ENCODE data around the gene OLFML1. TPM values are rescaled to one million over a fixed set of nuclear protein-coding genes. Genes with fewer than 3 reads are reported as not detected.

The OLFML1 gene
- total RNA-seq, 1 donor from 2014 or later: not detected

DNA sequence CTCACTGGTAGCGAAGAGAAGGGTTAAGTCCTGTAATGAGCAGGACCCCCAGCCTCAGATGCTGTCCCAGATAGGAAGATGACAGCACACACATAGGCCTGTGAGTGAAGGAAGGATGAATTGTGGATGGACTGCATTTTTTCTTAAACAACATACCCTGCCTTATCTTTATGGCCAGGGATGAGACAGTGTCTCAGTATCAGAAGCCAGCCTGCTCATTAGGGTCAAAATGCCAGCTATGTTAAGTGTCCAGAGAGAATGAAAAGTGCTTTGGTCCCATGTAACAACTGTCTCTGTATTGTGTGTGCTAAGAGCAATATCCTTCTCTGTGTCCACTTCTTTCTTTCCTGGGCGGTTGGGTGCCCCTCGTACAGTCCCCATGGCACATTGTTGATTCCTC lies 58.7 kb downstream of the OLFML1 start:
- TF ChIP-seq, protein P1, sequence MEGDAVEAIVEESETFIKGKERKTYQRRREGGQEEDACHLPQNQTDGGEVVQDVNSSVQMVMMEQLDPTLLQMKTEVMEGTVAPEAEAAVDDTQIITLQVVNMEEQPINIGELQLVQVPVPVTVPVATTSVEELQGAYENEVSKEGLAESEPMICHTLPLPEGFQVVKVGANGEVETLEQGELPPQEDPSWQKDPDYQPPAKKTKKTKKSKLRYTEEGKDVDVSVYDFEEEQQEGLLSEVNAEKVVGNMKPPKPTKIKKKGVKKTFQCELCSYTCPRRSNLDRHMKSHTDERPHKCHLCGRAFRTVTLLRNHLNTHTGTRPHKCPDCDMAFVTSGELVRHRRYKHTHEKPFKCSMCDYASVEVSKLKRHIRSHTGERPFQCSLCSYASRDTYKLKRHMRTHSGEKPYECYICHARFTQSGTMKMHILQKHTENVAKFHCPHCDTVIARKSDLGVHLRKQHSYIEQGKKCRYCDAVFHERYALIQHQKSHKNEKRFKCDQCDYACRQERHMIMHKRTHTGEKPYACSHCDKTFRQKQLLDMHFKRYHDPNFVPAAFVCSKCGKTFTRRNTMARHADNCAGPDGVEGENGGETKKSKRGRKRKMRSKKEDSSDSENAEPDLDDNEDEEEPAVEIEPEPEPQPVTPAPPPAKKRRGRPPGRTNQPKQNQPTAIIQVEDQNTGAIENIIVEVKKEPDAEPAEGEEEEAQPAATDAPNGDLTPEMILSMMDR (IDR thresholded peaks at IDR 0.05; ENCODE audit: partially characterized antibody, unreplicated experiment): no peak
- DNase-seq: no peak
- Mint-ChIP-seq H3K27ac (ENCODE audit: unreplicated experiment) (no peak overlapping the region), H3K27me3 (ENCODE audit: unreplicated experiment) (peaks cover 2% of the 10 kb centered on the region), H3K9me3 (ENCODE audit: unreplicated experiment) (peaks cover 2% of the 10 kb centered on the region), H3K4me3 (ENCODE audit: unreplicated experiment) (no peak overlapping the region), H3K4me1 (ENCODE audit: low read depth, unreplicated experiment) (no peaks in the 10 kb centered on the region), H3K36me3 (ENCODE audit: unreplicated experiment) (no peaks in the 10 kb centered on the region)

DNA sequence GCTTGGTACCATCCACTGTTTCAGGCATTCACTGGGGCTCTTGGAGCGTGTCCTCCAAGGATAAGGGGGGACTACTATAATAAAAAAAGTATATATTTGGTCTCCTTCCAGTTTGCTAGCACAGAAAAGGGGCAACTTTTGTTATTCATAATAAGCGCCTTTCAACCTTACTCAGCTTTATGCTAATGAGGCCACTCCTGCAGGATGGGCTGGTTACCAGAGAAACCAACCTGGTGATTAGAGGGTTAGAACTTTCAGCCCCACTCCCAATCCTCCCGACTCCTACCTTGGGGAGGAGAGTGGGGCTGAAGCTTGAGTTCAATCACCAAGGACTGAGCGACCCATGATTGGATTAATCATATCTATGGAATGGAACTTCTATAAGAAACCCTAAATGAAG lies 60.3 kb downstream of the OLFML1 start:
- no peaks in the 10 kb centered on the region for H3K4me1 Mint-ChIP-seq (ENCODE audit: low read depth, unreplicated experiment)
- TF ChIP-seq, protein P1 (IDR thresholded peaks at IDR 0.05; ENCODE audit: partially characterized antibody, unreplicated experiment): no peak
- H3K9me3 Mint-ChIP-seq (ENCODE audit: unreplicated experiment): peaks cover 2% of the 10 kb centered on the region
- no peak for DNase-seq
- no peaks in the 10 kb centered on the region for H3K36me3 Mint-ChIP-seq (ENCODE audit: unreplicated experiment)
- no peak overlapping the region for H3K4me3 Mint-ChIP-seq (ENCODE audit: unreplicated experiment)
- no peak overlapping the region for H3K27ac Mint-ChIP-seq (ENCODE audit: unreplicated experiment)
- H3K27me3 Mint-ChIP-seq (ENCODE audit: unreplicated experiment): no peaks in the 10 kb centered on the region

GRCh38 chr11:7546324-7546791 lies 61.1 kb downstream of the OLFML1 start:
- Mint-ChIP-seq H3K4me1 (ENCODE audit: low read depth, unreplicated experiment) (no peaks in the 10 kb centered on the region), H3K36me3 (ENCODE audit: unreplicated experiment) (no peaks in the 10 kb centered on the region), H3K27ac (ENCODE audit: unreplicated experiment) (no peak overlapping the region), H3K4me3 (ENCODE audit: unreplicated experiment) (no peak overlapping the region), H3K9me3 (ENCODE audit: unreplicated experiment) (peaks cover 2% of the 10 kb centered on the region), H3K27me3 (ENCODE audit: unreplicated experiment) (no peaks in the 10 kb centered on the region)
- DNase-seq: no peak
- TF ChIP-seq, protein P1 (IDR thresholded peaks at IDR 0.05; ENCODE audit: partially characterized antibody, unreplicated experiment): no peak

DNA sequence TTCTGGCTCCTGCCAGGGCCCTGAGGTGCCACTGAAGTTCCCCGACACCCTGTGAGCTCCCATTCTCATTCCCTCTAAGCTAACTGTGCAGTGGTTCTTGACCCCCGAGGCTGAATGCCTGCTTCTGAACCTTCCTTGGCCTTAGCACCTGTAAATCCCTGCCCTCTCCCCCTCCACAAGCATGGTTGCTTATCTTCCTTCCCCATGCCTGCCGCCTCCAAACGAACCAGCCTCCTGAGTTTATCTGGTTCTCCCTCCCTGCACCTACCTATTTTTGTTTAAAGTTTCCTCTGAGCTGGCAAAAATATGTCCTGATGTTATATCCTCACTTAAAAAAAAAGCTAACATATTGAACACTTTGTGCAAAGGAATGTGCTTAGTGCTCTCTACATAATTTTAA lies 62.4 kb downstream of the OLFML1 start:
- Mint-ChIP-seq H3K4me3 (ENCODE audit: unreplicated experiment) (peak overlapping the region; percentile 27), H3K9me3 (ENCODE audit: unreplicated experiment) (peaks cover 2% of the 10 kb centered on the region), H3K27me3 (ENCODE audit: unreplicated experiment) (no peaks in the 10 kb centered on the region), H3K27ac (ENCODE audit: unreplicated experiment) (no peak overlapping the region), H3K36me3 (ENCODE audit: unreplicated experiment) (no peaks in the 10 kb centered on the region), H3K4me1 (ENCODE audit: low read depth, unreplicated experiment) (no peaks in the 10 kb centered on the region)
- no peak for DNase-seq
- TF ChIP-seq, protein P1 (IDR thresholded peaks at IDR 0.05; ENCODE audit: partially characterized antibody, unreplicated experiment): no peak

- H3K4me3 Mint-ChIP-seq (ENCODE audit: unreplicated experiment): no peak overlapping the region
Observed at GRCh38 chr11:7548659-7549274, 63.5 kb downstream of the OLFML1 start.

More at GRCh38 chr11:7548659-7549274, 63.5 kb downstream of the OLFML1 start:
- Mint-ChIP-seq H3K27me3 (ENCODE audit: unreplicated experiment) (no peaks in the 10 kb centered on the region), H3K4me1 (ENCODE audit: low read depth, unreplicated experiment) (no peaks in the 10 kb centered on the region), H3K36me3 (ENCODE audit: unreplicated experiment) (no peaks in the 10 kb centered on the region), H3K27ac (ENCODE audit: unreplicated experiment) (no peak overlapping the region), H3K9me3 (ENCODE audit: unreplicated experiment) (peaks cover 2% of the 10 kb centered on the region)
- no peak for DNase-seq
- TF ChIP-seq, protein P1 (IDR thresholded peaks at IDR 0.05; ENCODE audit: partially characterized antibody, unreplicated experiment): no peak

All from glutamatergic neuron (in vitro differentiated cells).